HG03064 (cell line): ENCODE results near the gene POLDIP3.

Experiments used
- ATAC-seq: cut with Tn5 transposase; IDR thresholded peaks from one replicate; pipeline ENCODE4 v1.9.1; 2021; ENCODE audit warnings: low read depth; ENCODE audit not compliant: unreplicated experiment

POLDIP3 gene

DNA sequence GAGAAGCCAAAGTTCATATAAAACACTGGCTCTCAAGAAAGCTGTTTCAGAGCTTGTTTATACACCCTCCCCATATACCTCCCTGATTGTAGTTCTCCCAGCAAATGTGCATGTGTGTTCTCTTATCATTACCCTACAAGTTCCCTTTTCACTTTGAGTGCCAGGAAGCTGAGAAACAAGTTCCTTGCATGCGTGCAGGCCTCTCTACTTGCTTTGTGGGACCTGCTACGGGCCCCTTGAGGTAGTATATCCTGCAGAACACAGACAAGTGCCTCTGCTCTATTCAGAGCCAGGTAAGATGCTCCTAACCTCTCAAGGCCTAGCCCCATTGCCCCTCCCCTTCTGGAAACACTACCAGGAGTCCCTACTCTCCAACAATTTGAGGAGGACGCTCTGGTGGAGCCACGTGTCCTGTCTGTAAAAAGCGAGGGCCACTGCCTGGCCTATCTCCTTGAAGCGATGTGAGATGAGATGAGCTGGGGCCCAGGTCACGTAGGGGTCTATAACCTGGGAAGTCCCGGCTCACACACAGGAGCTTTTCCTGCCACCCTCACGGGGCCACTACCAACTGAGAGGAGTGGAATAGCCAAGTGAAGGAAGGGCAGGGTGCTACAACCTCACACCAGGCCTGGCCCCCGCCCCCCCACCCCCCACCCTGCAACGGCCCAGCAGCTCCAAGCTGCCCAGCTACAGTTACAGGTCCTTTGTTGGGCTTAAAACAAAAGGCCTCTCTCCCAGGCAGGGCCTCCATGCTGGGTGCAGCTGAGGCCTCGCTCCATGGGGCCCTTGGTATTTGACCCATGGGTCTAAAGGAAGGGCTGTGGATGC, 28.3 kb upstream of the POLDIP3 start:
- ATAC-seq, result no peak

DNA sequence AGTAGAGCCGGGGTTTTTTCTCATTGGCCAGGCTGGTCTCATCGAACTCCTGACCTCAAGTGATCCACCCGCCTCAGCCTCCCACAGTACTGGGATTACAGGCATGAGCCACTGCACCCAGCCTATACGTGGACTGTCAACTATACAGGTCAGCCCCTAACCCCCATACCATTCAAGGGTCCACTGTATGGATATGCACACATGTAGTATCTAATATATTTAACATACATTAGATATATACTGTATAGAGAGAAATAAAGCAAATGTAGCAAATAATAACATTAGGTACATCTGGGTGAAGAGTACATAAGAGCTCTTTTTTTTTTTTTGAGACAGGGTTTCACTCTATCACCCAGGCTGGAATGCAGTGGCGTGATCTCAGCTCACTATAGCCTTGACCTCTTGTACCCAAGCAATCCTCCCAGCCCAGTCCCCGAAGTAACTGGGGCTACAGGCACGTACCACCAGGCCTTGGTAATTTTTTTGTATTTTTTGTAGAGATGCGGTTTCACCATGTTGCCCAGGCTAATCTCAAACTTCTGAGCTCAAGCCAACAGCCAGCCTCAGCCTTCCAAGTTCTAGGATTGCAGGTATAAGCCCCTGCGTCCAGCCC, 27.2 kb upstream of the POLDIP3 start:
- ATAC-seq, result no peak

DNA sequence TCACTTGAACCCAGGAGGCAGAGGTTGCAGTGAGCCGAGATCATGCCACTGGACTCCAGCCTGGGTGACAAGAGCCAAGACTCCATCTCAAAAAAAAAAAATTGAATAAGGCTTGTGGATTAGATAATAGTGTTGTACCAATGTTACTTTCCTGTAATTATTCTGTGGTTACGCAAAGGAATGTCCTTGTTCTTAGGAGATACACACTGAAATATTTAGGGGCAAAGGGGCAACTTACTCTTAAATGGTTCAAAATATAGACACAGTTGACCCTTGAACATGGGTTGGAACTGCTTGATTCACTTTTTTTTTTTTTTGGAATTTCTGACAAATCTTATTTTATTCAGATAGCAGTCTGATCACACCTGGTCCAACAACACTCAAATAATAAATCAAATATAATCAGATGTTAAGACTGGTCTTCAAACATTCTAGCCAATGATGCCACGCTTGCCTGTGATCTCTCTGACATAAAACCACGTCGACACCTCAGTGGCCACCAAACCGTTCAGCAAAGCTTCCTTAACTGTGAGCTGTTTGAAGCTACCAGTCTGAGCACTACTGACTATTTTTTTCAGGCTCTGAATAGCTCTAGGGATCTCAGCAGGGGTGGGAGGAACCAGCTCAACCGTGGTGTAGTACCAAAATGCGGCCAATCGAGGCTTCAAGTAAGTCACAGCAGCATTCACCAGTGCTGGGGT, 25.0 kb upstream of the POLDIP3 start:
- no peak for ATAC-seq

DNA sequence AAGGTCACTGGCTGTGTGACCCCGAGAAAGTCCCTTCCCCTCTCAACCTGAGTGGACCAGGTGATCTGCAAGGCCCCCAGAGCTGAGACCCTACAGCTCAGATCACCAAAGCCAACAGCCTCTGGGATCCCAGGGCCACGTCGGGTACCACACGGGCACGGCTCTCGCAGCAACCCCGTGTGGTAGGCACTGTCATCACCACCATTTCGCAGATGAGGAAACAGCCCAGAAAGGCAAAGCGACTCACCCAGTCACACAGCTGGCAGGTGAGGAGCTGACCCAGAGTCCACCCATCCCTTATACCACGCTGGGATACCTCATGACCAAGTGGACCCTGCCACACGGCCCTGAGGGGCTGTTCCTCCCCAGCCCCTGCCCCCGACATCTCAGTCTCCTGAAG, 22.9 kb upstream of the POLDIP3 start:
- ATAC-seq, result no peak

DNA sequence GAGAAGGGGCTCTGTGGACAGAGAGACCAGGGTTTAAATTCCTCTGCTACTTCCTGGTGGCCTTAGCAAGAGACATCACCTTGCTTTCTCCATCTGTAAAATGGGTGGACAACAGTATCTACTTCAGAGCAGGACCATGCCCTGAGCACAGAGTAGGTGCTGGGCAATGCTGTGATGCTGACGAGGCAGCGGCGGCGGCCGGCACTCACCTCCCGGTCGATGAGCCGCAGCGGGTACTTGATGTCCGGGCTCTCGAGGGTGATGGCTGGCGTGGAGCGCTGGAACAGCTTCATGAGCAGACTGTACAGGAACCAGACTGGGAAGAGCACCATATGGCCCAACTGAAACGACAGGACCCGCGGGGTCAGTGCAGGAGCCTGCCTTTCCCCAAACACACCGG, 21.8 kb upstream of the POLDIP3 start:
- ATAC-seq, result no peak

DNA sequence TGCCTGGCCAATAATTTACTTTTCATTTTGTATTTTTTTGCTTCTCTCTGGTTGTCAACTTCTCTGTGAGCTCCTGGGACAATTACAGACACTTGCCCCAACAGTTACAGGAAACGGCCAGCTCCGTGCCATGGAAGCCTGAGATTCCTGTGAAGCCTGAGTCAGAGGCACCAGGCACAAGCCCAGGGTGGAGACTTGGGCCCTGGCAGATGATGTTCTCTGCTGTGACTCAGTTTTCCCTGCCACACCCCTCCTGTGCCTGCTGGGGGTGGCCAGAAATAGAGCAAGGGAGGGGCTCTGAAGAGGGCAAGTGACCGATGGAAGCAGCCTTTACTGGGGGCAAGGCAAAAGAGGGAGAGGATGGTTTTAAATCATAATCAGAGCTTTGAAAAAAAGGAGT, 20.8 kb upstream of the POLDIP3 start:
- no peak for ATAC-seq

DNA sequence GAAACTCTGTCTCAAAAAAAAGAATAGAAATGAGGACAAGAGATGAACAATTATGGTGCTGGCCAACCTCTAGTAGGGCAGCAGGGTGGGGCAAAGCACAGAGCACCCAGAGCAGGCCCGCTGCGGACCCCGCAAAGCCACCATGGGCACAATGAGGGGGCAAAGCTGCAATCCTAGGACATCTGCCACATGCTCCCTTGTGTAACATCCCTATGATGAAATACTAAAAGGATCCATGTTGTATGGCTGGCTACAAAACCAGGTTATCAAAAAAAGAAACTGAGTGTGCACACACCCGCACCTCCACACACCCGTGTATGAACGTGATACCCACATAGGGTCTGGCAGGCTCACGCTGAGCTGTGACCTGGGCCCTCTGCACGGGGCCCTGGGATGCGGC, 18.3 kb upstream of the POLDIP3 start:
- no peak for ATAC-seq

DNA sequence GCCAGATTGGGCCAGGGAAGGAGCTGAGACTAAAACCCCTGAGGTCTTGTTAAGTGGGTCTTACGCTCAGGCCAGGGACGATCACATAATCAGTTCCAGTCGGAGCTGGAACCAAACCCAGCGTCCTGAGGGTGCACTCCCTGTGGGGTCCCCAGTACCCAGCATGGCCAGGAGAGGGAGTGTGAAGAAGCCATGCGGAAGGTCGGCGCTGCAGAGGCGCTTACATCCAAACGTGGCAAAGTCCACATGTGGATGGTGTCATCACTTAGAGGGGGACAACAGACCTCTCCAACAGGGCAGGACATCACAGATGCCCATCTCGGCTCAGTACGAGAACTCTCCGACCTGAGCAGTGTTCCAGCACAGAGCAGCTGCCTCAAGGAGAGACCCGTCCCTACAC, 17.4 kb upstream of the POLDIP3 start:
- ATAC-seq, result no peak

DNA sequence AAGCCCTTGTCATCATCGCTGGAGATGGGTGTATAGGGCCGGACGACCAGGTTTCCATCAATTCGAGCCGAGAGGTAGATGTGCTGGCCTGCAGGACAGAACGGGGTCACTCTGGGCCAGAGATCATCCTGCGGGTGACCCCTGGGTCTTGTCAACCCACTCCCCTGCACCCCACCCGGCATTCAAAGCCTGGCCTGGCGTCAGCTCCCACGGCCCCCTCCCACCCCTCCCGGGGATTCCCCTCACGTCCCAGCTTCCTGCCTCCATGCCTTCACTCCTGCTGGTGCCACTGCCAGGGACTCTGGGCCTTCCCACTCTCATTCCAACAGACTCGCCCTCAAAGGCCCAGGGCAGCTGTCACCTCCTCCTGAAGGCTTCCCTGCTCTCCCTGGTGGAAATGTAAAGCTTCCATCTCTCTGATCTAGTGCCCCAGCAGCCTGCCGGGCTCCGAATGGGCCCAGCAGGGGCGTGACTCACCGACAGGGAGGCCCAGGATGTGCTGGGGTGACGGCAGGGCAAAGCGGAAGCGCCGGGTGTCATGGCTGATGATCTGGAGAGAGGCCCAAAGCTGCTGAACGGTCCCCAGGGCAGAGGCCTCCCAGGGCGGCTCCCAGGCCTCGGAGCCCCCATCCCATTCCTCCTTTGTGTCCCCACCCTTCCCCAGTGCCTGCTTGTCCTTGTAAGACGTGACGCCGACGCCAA, 16.4 kb upstream of the POLDIP3 start:
- no peak for ATAC-seq

DNA sequence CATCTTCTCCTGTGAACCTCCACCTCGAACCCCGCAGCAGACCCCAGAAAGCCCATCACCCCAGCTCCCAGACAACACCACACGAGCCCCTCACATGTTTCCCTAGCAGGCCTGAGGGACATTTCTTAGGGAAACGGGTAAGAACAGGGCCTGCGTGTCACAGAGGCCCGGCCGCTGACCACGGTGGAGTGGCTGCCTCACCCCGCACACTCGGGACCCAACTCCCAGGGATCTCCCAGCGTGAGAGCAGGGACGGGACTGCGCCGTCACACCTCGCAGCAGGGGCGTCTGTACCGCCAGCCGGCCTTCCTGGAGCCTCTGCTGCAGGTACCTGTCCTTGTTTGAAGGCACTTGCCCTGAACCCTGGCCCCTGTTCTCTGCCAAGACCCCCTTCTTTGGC, 15.5 kb upstream of the POLDIP3 start:
- ATAC-seq, result no peak

DNA sequence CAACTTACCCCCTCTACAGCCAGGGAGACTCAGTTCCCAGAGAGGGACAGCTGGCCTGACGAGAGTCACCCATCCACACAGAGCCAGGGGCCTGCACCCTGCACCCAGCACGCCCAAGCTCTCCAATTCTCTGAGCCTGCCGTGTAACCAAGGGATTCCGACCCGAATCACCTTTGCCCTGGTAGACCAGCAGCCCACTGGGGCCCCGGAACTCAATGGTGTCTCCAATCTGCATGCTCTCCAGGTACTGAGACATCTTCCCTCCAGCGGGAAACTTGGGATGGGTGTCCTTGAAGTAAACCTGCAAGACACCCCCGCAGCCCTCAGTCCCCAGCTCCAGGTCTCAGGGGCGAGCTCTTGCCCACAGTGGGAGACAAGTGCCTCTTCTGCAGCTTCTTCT, 13.3 kb upstream of the POLDIP3 start:
- no peak for ATAC-seq

DNA sequence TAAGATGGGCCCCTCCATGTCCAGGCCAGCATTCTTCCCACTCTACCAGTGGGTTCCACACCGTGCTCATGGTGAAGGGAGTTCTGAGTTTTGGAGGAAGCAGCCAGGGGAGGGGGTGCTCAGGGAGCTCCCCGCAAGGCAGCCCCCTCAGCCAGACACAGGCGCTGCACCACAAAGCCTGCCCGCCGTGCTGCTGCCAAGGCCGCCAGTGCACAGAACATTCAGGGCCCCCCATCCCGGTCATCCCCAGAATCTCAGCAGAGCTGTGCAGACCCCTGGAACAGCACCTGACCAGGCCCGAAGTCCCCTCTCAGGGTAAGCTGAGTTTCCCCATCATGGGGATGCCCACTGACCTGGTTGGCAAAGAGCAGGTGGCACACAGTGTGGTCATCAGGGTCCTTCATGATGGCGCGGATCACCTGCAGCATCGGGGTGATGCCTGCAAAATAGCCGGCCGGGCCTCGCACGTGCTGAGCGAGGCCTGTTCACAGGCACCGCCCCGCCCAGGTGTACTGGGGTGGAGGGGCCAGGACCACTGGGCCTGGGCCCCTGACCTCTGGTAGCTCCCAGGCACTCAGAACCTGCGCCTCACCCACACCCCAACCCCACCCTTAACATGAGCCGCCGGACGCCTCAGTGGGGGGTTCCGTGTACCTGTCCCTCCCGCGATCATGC, 12.4 kb upstream of the POLDIP3 start:
- ATAC-seq, result no peak

DNA sequence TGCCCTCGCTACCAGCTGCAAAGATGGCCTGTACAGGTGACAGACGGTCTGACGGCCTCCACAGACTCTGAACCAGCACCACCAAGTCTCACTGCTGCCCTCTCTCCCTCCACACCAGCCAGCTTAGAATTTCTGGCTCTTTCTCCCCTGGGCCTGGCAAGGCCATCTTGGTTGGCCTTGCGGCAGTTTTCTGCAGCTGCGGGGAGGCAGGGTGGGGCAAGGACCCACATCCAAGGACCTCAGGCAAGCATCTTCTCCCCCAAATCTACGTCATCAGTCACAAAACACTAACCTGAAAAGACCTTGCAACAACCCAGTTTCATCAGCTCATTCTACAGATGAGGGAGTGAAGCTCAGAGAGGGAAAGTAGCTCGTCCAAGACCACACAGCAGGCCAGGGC, 11.7 kb upstream of the POLDIP3 start:
- ATAC-seq, result no peak

DNA sequence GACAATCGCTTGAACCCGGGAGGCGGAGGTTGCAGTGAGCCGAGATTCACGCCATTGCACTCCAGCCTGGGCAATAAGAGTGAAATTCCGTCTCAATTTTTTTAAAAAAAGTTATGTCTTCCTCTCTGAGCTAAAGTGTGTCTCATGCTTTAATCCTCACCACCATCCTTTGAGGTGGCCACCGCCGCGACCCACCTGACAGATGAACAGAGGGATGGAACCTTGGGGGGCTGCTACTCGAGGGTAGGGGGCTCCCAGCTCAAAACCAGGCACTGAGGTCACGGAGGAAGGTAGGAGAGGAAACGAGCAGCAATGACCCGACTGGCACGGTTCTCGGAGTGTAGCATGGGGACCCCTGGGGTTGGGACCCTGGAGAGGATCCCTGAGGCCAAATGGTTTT, 10.7 kb upstream of the POLDIP3 start:
- ATAC-seq, result no peak

DNA sequence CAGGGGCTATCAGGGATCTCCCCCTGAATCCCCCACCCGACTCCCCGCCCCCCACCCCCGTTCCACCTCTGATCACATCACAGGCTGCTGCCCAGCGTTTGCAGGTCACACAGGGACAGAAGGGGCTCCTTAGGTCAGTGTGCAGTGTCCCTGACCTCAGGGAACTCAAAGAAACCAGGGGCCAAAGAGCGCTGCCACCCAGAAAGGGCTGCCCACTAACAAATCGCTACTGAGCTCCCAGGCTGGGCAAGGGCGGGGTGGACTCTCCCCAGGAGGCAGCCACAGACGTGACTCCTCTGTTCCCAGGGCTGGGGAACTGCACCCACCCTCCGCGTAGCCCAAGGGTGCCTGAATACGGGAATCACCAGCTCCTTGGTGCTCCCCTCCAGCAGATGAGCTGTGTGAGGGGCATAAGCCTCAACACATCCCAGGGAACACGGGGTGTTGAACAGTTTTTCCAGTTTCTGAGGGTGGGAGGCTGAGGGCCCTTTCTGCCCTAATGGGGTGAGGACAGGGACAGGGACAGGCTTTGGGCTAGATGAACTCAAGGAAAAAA, 9.9 kb upstream of the POLDIP3 start:
- ATAC-seq, result no peak

DNA sequence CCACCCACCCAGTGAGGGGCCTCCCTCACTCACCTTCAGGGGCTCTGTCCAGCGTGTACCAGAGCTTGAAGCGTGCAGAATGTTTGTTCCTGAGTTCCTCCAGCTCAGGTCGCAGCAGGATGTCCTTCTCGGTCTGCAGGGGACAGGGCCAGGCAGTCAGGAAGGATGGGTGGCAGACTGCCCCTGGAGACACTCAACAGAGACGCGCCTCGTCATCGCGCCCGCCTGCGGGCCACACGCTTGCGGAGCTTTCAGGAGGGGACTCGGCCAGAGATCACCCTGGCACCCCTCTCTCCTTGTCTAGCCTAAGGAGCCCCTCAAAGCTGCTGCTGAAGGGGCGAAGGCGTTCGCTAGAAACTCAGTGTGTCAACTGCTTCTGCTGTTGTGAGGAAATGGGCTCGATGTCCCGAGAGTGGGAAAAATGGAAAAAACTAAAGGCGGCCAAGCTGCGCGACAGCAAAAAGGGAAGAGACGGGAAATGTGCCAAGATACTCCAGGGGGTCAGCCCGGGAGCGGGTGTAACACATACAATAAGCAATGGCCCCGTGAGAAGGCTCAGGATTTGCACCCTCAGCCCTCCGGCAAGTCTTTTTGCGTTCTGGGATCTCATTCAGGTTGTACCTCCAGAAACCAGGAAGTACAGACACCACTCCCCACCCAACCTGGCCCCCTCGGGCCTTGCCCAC, 9.2 kb upstream of the POLDIP3 start:
- ATAC-seq, result no peak

DNA sequence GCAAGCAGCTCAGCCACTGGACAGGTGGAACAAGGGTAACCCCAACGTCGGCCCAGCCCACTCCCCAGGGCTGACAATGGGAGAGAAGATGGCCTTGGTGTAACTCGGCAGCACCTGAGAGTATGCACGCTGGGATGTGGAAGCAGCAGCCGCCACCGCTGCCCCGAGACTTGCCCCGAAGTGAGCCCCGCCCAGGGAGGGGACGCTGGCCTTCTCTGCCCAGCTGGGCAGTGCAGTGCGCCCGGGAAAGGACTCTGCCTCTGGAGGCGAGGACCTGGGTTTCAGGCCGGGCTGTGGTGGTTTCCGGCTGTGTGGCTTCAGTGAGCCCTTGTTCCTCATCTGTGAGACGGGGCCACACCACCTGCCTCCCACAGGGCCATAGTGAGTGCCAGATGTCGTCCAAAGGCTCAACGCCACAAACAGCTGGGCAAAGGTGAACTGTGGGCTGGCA, 8.6 kb upstream of the POLDIP3 start:
- ATAC-seq, result no peak

DNA sequence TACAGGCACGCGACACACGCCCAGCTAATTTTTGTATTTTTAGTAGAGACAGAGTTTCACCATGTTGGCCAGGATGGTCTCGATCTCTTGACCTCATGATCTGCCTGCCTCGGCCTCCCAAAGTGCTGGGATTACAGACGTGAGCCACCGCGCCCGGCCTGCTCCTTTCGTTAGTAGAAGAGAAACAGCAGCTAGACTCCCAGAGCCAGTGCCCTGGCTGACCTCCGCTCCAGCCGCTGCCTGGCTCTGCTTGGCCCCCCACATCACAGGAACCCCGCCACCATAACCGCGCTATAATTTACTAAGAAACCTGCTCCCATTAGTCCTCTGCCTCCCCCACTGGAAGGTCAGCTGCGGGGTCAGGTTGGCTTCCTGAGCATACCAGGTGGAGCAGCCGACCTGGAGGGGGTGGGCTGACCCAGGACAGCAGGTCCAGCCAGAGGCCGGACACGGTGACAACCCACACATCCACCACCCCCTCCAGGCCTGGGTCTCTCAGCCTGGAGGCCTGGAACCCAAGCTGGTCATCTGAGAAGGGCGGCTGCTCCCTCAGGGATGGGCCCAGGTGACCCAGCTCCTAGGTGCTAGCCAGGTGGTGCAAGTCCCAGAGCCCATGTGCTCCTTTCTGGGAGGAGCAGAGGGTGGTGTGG, 7.5 kb upstream of the POLDIP3 start:
- ATAC-seq, result no peak

DNA sequence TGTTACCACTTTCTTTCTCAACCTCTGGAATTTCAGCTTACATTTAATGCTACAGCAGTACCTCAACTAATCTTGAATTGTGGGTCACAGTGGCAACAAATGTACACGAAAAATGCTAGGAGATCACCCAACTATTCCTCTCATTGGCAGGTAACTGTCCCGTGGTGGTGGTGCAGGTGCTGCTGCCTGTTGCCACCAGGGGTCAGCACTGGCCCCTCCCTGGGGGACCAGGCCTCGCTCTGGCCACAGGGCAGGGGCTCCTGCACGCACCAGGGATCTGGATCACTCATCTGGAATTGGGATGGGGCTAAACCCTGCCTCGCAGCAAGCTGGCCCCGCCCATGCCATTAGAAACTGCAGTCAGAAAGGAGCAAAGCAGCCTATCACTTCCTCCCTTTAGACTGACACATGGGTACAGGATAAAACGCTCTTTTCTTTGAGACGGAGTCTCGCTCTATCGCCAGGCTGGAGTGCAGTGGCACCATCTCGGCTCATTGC, 6.9 kb upstream of the POLDIP3 start:
- ATAC-seq, result no peak
